B cell (primary cell): ENCODE results near the gene SPTLC2. TPM values are rescaled to one million over a fixed set of nuclear protein-coding genes. Genes with fewer than 3 reads are reported as not detected.

ENCODE experiments used
- ATAC-seq: fragments of 200-7000 bp; cut with Tn5 transposase; one replicate; pipeline ENCODE4 v1.10.0; 2021; ENCODE audit warnings: low read depth, mild to moderate bottlenecking, moderate number of reproducible peaks, moderate library complexity
- CTCF ChIA-PET: fragments of 350-600 bp; sonication (Branson Sonifier 250); formaldehyde crosslinking; loops from one replicate; lab custom pipeline; 2021; ENCODE audit warnings: antibody characterized with exemption, inconsistent platforms; lab: Charles Lee
- POLR2A ChIA-PET: fragments of 350-600 bp; sonication (Branson Sonifier 250); formaldehyde crosslinking; loops from one replicate; lab custom pipeline; 2021; ENCODE audit warnings: antibody characterized with exemption; lab: Charles Lee
- DNase-seq: peaks from one replicate; pipeline ENCODE4 v3.0.0; 2013
- H2AFZ ChIP-seq: 2 replicates; pipeline ENCODE4 v1.6.1; 2012; ENCODE audit warnings: mild to moderate bottlenecking, low read depth, low read length; ENCODE audit not compliant: insufficient read depth, poor library complexity, severe bottlenecking
- H3K27ac ChIP-seq, 2 donors: 1 replicate in 1 of 2; 2 replicates in 1 of 2; pipeline ENCODE4 v1.5.1; 2012 to 2013; ENCODE audit warnings: low read length in 2 of 2, mild to moderate bottlenecking in 2 of 2, moderate library complexity in 1 of 2
- H3K27me3 ChIP-seq, 4 experiments: fragments of 200-600 bp in 1 of 4; sonication (generic) in 1 of 4; replicated peaks in 1 of 4; 1 replicate in 2 of 4; 2 replicates in 2 of 4; pipeline versions ENCODE4 v1.6.1 to v1.7.0; 2013 to 2016; ENCODE audit warnings: low read length in 3 of 4, mild to moderate bottlenecking in 2 of 4, mixed read lengths in 1 of 4, moderate library complexity in 1 of 4; ENCODE audit not compliant: insufficient read depth in 4 of 4, control insufficient read depth in 3 of 4; ENCODE audit errors: control extremely low read depth in 1 of 4
- H3K36me3 ChIP-seq, 2 experiments: replicated peaks in 1 of 2; 1 replicate in 1 of 2; 2 replicates in 1 of 2; pipeline versions ENCODE4 v1.6.1 to v1.7.1; 2013; ENCODE audit warnings: low read length in 1 of 2; ENCODE audit not compliant: insufficient read depth in 2 of 2, control insufficient read depth in 1 of 2; ENCODE audit errors: control extremely low read depth in 1 of 2, extremely low read depth in 1 of 2
- H3K4me1 ChIP-seq, 2 donors: fragments of 200-600 bp in 1 of 2; sonication (generic) in 1 of 2; 1 replicate in 1 of 2; 2 replicates in 1 of 2; pipeline versions ENCODE4 v1.5.1 to v1.6.1; 2013 to 2017; ENCODE audit warnings: low read length in 2 of 2; ENCODE audit not compliant: control insufficient read depth in 2 of 2, insufficient read depth in 2 of 2
- H3K4me2 ChIP-seq: replicated peaks from 2 replicates; pipeline ENCODE3; 2012; ENCODE audit warnings: mild to moderate bottlenecking, low read depth, low read length; ENCODE audit not compliant: poor library complexity, severe bottlenecking
- H3K4me3 ChIP-seq, 5 experiments: fragments of 200-600 bp in 1 of 5; sonication (generic) in 1 of 5; 1 replicate in 3 of 5; 2 replicates in 2 of 5; pipeline versions ENCODE4 v1.5.1 to v1.7.0; 2011 to 2016; ENCODE audit warnings: low read length in 4 of 5, mild to moderate bottlenecking in 4 of 5, low read depth in 2 of 5, control low read depth in 1 of 5, moderate library complexity in 1 of 5; ENCODE audit not compliant: insufficient read depth in 1 of 5; ENCODE audit errors: control extremely low read depth in 1 of 5, extremely low read depth in 1 of 5
- H3K79me2 ChIP-seq: fragments of 200-600 bp; sonication (generic); one replicate; pipeline ENCODE4 v1.6.0; 2016; ENCODE audit warnings: low read length; ENCODE audit not compliant: control insufficient read depth, insufficient read depth
- H3K9ac ChIP-seq: fragments of 200-600 bp; sonication (generic); 2 replicates; pipeline ENCODE4 v1.6.1; 2017; ENCODE audit warnings: mild to moderate bottlenecking, low read length, moderate library complexity
- H3K9me3 ChIP-seq, 3 donors: one replicate each; pipeline versions ENCODE4 v1.6.1 to v1.7.1; 2013; ENCODE audit warnings: low read length in 2 of 3; ENCODE audit not compliant: control insufficient read depth in 2 of 3, insufficient read depth in 1 of 3; ENCODE audit errors: control extremely low read depth in 1 of 3
- H4K20me1 ChIP-seq: 2 replicates; pipeline ENCODE4 v1.6.0; 2012; ENCODE audit warnings: mild to moderate bottlenecking, low read length; ENCODE audit not compliant: insufficient read depth, control insufficient read depth, poor library complexity, severe bottlenecking
- H3K27ac Mint-ChIP-seq: one replicate; pipeline ENCODE4 v1.8.0; 2021; ENCODE audit warnings: mixed read lengths
- H3K27me3 Mint-ChIP-seq: one replicate; pipeline ENCODE4 v1.8.0; 2021; ENCODE audit warnings: mixed read lengths
- H3K4me1 Mint-ChIP-seq: one replicate; pipeline ENCODE4 v1.8.0; 2021; ENCODE audit warnings: mixed read lengths
- H3K4me3 Mint-ChIP-seq: one replicate; pipeline ENCODE4 v1.8.0; 2021; ENCODE audit warnings: mixed read lengths
- H3K9me3 Mint-ChIP-seq: one replicate; pipeline ENCODE4 v1.8.0; 2022; ENCODE audit warnings: mixed read lengths; ENCODE audit not compliant: insufficient read depth
- CTCF ChIP-seq: fragments of 200-600 bp; IDR thresholded peaks from one replicate; pipeline ENCODE4 v1.8.0; 2022; ENCODE audit warnings: antibody characterized with exemption, mild to moderate bottlenecking
- EZH2 ChIP-seq: IDR thresholded peaks from 2 replicates; pipeline ENCODE4 v1.6.1; 2012; ENCODE audit warnings: borderline replicate concordance, low read depth, mild to moderate bottlenecking, moderate library complexity, low read length; ENCODE audit not compliant: insufficient read depth, poor library complexity, severe bottlenecking
- WGBS: methylation state at CpG from one replicate; pipeline ENCODE4 v1.1.5; 2013; ENCODE audit warnings: missing lambda C conversion rate; ENCODE audit not compliant: insufficient coverage; 5-methylcytosine and 5-hydroxymethylcytosine counted together
- intact Hi-C: fragments of 100-400 bp; cut with micrococcal nuclease; formaldehyde crosslinking; loops from one replicate; pipeline ENCODE4 v1.10.0; 2022
- polyA plus RNA-seq: library from polyadenylated mRNA; depleted of rRNA; stranded (reverse); fragments of >200 nt; gene quantifications from 2 replicates; pipeline ENCODE4 v1.2.3, GENCODE V29; 2012
- total RNA-seq, 2 donors: library from RNA; stranded (reverse); fragments of 120-200 nt in 1 of 2; gene quantifications; 1 replicate in 1 of 2; 2 replicates in 1 of 2; pipeline versions ENCODE4 v1.2.3 to v1.2.4, GENCODE V29; 2013 to 2022

SPTLC2 gene
- total and polyA plus RNA-seq, 2 donors (not counting 1 experiment from before 2014, with no cell fraction given), result 9.4 to 41.4 TPM

- H3K4me1 ChIP-seq, result peaks cover 52 to 53% of the 10 kb centered on the region in 2 donors
- TF ChIP-seq CTCF (no peak), EZH2 (no peak)
- peak overlapping the region in 1 of 2 donors; percentile 82 for H3K27ac ChIP-seq
- intact Hi-C loops, result loop anchor here (10.0 kb wide), 1 partner anchor 45 kb away; no protein-coding TSS in a partner anchor
- H3K4me1 Mint-ChIP-seq, result peaks cover 58% of the 10 kb centered on the region
- H3K79me2 ChIP-seq, result peaks cover 100% of the 10 kb centered on the region
- H3K4me3 Mint-ChIP-seq, result no peak overlapping the region
- WGBS, result 90% methylated on average over 2 of the region's 3 CpGs
- ATAC-seq, result no peak
- ChIA-PET CTCF (no interaction called here), POLR2A (no interaction called here)
- H3K4me3 ChIP-seq, result no peak overlapping the region
- no peak for DNase-seq
- H3K27ac Mint-ChIP-seq, result peak overlapping the region; percentile 74
- H3K9ac ChIP-seq, result no peak overlapping the region
- H2AFZ ChIP-seq, result no peak overlapping the region
- H3K9me3 Mint-ChIP-seq, result no peaks in the 10 kb centered on the region
- no peaks in the 10 kb centered on the region for H3K9me3 ChIP-seq
- H3K27me3 ChIP-seq, result no peaks in the 10 kb centered on the region
- no peak overlapping the region for H3K4me2 ChIP-seq
- H3K36me3 ChIP-seq, result peaks cover 4 to 24% of the 10 kb centered on the region in 2 experiments
- no peaks in the 10 kb centered on the region for H3K27me3 Mint-ChIP-seq
- H4K20me1 ChIP-seq, result no peaks in the 10 kb centered on the region
Observed at GRCh38 chr14:77599889-77600288, 16.5 kb downstream of the SPTLC2 start.

DNA sequence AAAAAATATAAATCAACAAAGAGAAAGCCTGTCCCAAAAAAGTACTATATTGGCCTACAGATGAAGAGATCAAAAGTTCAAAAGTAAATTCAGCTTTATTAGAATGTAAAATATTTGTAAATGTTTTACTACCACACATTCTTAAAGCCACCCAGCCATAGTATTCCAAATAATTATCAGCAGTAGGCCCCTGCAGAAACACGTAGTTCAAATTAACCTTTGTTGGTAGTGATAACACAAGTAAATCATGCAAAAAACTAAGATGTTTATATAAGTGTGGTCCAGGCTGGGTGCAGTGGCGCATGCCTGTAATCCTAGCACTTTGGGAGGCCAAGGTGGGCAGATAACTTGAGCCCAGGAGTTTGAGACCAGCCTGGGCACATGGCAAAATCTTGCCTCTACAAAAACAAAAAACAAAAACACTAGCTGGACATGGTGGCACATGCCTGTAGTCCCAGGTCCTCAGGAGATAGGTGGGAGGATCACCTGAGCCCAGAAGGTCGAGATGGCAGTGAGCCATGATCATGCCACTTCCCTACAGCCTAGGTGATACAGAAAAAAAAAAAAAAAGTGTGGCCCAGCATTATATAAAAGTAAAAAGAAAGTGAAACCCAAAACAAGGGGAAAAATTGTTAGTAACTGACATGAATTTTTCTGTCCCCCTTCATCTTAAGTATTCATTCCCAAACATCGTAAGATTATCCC lies 17.9 kb downstream of the SPTLC2 start:
- Histone ChIP-seq H4K20me1 (no peaks in the 10 kb centered on the region), H3K9ac (peak overlapping the region; percentile 22), H2AFZ (peak overlapping the region; percentile 34), H3K4me3 (peak overlapping the region in 1 of 5 experiments; percentile 23), H3K9me3 (no peaks in the 10 kb centered on the region), H3K79me2 (peaks cover 93% of the 10 kb centered on the region), H3K4me1 (peaks cover 57 to 58% of the 10 kb centered on the region in 2 donors), H3K36me3 (peaks cover 4 to 30% of the 10 kb centered on the region in 2 experiments), H3K27ac (peak overlapping the region; percentile 59 to 82), H3K4me2 (peak overlapping the region; percentile 60), H3K27me3 (no peaks in the 10 kb centered on the region)
- no CpG with 5 or more reads among the region's 4 CpGs for WGBS
- peak overlapping the region; percentile 86 for H3K27ac Mint-ChIP-seq
- POLR2A ChIA-PET, result no interaction called here
- H3K9me3 Mint-ChIP-seq, result no peaks in the 10 kb centered on the region
- DNase-seq, result peak; percentile 74
- intact Hi-C loops, result loop anchor here (10.0 kb wide), 1 partner anchor 46 kb away; no protein-coding TSS in a partner anchor
- peaks cover 63% of the 10 kb centered on the region for H3K4me1 Mint-ChIP-seq
- peak; percentile 75 for ATAC-seq
- CTCF ChIA-PET, result interaction anchor here (0.7 kb wide), 1 partner anchor 792 kb away, joined by 4 read pairs; no protein-coding TSS in a partner anchor
- H3K4me3 Mint-ChIP-seq, result peak overlapping the region; percentile 59
- TF ChIP-seq CTCF, result no peak
- H3K27me3 Mint-ChIP-seq, result no peaks in the 10 kb centered on the region
